GM18505 (cell line): ENCODE measurements around the gene BMP5.
A peak's percentile ranks its signal among the peaks of the same experiment; 100 is the strongest.
"Not testable (repeated sequence)": the region's sequence is repeated elsewhere in the genome, so short reads cannot be mapped to it uniquely, and the experiment has no call there.

Experiments
- ATAC-seq: cut with Tn5 transposase; IDR thresholded peaks from one replicate; pipeline ENCODE4 v1.9.1; 2021; ENCODE audit not compliant: unreplicated experiment
- POLR2A ChIP-seq: IDR thresholded peaks from 4 replicates; pipeline ENCODE4 v1.6.1; 2011; ENCODE audit warnings: borderline replicate concordance; ENCODE audit not compliant: insufficient read depth, insufficient read length; ENCODE audit errors: extremely low read depth

The BMP5 gene

GRCh38 chr6:55875400-55875799 lies at the start of gene BMP5:
BMP5 (minus strand) TSS chr6:55875590; CDS start chr6:55874865, 725 bp downstream.
- TF ChIP-seq POLR2A = no peak
- no peak for ATAC-seq

GRCh38 chr6:55922406-55922805 lies 47.0 kb upstream of the BMP5 start:
- TF ChIP-seq POLR2A = no peak
- no peak for ATAC-seq

GRCh38 chr6:55919716-55920308 lies 44.4 kb upstream of the BMP5 start:
- no peak for TF ChIP-seq POLR2A
- no peak for ATAC-seq

GRCh38 chr6:55918639-55919038 lies 43.2 kb upstream of the BMP5 start:
- no peak for ATAC-seq
- TF ChIP-seq POLR2A = no peak

- TF ChIP-seq POLR2A = no peak
- no peak for ATAC-seq
These were observed 42.5 kb upstream of the BMP5 start for GRCh38 chr6:55917751-55918415.

GRCh38 chr6:55916188-55916587 lies 40.8 kb upstream of the BMP5 start:
- no peak for ATAC-seq
- TF ChIP-seq POLR2A = no peak

- no peak for TF ChIP-seq POLR2A
- ATAC-seq = peak; percentile 82
These were observed 38.1 kb upstream of the BMP5 start for GRCh38 chr6:55913228-55914195.

GRCh38 chr6:55910466-55910865 lies 35.1 kb upstream of the BMP5 start:
- ATAC-seq = not testable (repeated sequence)

GRCh38 chr6:55909911-55910310 lies 34.5 kb upstream of the BMP5 start:
- not testable (repeated sequence) for ATAC-seq

- TF ChIP-seq POLR2A = no peak
- no peak for ATAC-seq
These were observed 27.4 kb upstream of the BMP5 start for GRCh38 chr6:55902796-55903195.

- no peak for TF ChIP-seq POLR2A
These were observed 26.4 kb upstream of the BMP5 start for GRCh38 chr6:55901765-55902270.

GRCh38 chr6:55898342-55898741 lies 23.0 kb upstream of the BMP5 start:
- ATAC-seq = no peak
- no peak for TF ChIP-seq POLR2A

More at GRCh38 chr6:55901765-55902270, 26.4 kb upstream of the BMP5 start:
- ATAC-seq = no peak

- no peak for TF ChIP-seq POLR2A
- no peak for ATAC-seq
These were observed 22.0 kb upstream of the BMP5 start for GRCh38 chr6:55897346-55897745.
